DND-41 (cell line): Measurements from ENCODE around the gene TPO.

Experiments
- ATAC-seq: fragments of 200-7000 bp; cut with Tn5 transposase; 3 replicates; pipeline ENCODE4 v1.9.1; 2021; ENCODE audit warnings: low read depth; ENCODE audit not compliant: insufficient read depth
- DNase-seq: peaks from one replicate; pipeline ENCODE4 v3.0.0-alpha.2; 2020
- H2AFZ ChIP-seq: 2 replicates; pipeline ENCODE4 v1.6.0; 2012; ENCODE audit warnings: low read depth, low read length
- H3K27ac ChIP-seq: 2 replicates; pipeline ENCODE4 v1.5.1; 2012; ENCODE audit warnings: low read length, inconsistent platforms
- H3K27me3 ChIP-seq: fragments of 200-600 bp; sonication (generic); 2 replicates; pipeline ENCODE4 v1.6.0; 2012; ENCODE audit warnings: low read length, mild to moderate bottlenecking, inconsistent platforms; ENCODE audit not compliant: insufficient read depth, poor library complexity
- H3K36me3 ChIP-seq: 2 replicates; pipeline ENCODE4 v1.5.1; 2012; ENCODE audit warnings: low read length, inconsistent platforms; ENCODE audit not compliant: insufficient read depth
- H3K4me1 ChIP-seq: 2 replicates; pipeline ENCODE4 v1.5.1; 2012; ENCODE audit warnings: mild to moderate bottlenecking, low read length; ENCODE audit not compliant: insufficient read depth
- H3K4me2 ChIP-seq: 2 replicates; pipeline ENCODE4 v1.6.0; 2012; ENCODE audit warnings: mild to moderate bottlenecking, moderate library complexity, low read length, inconsistent platforms; ENCODE audit not compliant: insufficient read depth
- H3K4me3 ChIP-seq, 2 experiments: fragments of 200-600 bp in 1 of 2; shearing (Covaris generic) in 1 of 2; 2 replicates each; pipeline ENCODE4 v1.5.1; 2012 to 2016; ENCODE audit warnings: inconsistent platforms in 2 of 2, low read length in 2 of 2, mild to moderate bottlenecking in 2 of 2, low read depth in 1 of 2, moderate library complexity in 1 of 2
- H3K79me2 ChIP-seq: 2 replicates; pipeline ENCODE4 v1.6.0; 2012; ENCODE audit warnings: low read length, inconsistent platforms; ENCODE audit not compliant: insufficient read depth
- H3K9ac ChIP-seq: 2 replicates; pipeline ENCODE4 v1.6.0; 2012; ENCODE audit warnings: low read depth, mild to moderate bottlenecking, inconsistent platforms, low read length, moderate library complexity
- H3K9me3 ChIP-seq: 2 replicates; pipeline ENCODE4 v1.5.1; 2012; ENCODE audit warnings: low read length, moderate library complexity, mild to moderate bottlenecking, inconsistent platforms; ENCODE audit not compliant: insufficient read depth, severe bottlenecking
- H4K20me1 ChIP-seq: 2 replicates; pipeline ENCODE4 v1.6.0; 2012; ENCODE audit warnings: low read length; ENCODE audit not compliant: insufficient read depth
- EZH2 ChIP-seq: IDR thresholded peaks from 3 replicates; pipeline ENCODE4 v1.6.1; 2012; ENCODE audit warnings: borderline replicate concordance, low read depth, mild to moderate bottlenecking, moderate library complexity, low read length, inconsistent platforms; ENCODE audit not compliant: severe bottlenecking
- TF ChIP-seq, protein P1 (sequence below): IDR thresholded peaks from 2 replicates; pipeline ENCODE4 v1.5.1; 2012; ENCODE audit warnings: borderline replicate concordance, low read length, moderate library complexity, mild to moderate bottlenecking; ENCODE audit not compliant: poor library complexity, severe bottlenecking; ENCODE audit errors: extremely low read depth

TPO gene

DNA sequence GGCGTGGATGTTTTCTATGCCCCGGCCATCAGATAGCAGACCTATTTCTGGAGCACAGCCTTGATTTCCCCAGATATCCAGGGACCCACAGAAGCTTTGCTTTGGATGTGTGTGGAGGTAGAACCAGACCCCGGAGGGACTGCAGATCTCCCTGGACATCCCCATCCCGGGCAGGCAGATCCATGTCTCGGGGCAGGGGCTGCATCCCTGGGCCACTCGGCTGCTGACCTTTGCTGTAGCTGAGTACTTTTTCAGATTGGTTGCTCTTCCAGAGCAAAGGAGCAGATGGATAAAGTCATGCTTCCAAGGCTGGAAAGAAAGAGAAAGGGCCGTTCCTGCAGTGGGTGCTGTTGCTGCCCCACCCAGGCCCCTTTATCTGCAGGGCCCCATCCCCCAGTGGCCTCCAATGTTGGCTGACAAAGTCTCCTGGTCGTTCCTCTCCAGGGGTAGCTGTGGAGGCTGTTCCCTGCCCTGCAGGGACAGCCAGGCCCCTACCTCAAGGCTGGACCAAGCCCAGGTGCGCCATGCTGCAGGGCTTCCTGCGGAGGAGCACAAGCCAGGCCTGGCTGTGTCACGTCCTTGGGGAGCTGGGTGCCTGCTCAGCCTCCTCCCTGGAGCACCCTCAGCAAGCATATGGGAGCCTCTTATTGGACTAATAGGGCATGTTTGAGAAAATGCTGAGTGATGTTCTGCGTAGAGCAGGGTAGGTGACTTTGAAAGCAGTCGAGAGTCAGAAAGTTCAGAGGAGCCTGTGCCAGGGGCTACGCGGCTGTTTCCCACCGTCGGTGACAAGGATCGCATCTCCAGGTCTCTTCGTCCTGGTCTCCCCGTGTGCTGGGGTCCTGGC, 68.4 kb downstream of the TPO start:
- H3K4me3 ChIP-seq, result no peak overlapping the region
- H3K4me2 ChIP-seq, result no peak overlapping the region
- H2AFZ ChIP-seq, result no peak overlapping the region
- TF ChIP-seq EZH2, result no peak
- TF ChIP-seq, protein P1, sequence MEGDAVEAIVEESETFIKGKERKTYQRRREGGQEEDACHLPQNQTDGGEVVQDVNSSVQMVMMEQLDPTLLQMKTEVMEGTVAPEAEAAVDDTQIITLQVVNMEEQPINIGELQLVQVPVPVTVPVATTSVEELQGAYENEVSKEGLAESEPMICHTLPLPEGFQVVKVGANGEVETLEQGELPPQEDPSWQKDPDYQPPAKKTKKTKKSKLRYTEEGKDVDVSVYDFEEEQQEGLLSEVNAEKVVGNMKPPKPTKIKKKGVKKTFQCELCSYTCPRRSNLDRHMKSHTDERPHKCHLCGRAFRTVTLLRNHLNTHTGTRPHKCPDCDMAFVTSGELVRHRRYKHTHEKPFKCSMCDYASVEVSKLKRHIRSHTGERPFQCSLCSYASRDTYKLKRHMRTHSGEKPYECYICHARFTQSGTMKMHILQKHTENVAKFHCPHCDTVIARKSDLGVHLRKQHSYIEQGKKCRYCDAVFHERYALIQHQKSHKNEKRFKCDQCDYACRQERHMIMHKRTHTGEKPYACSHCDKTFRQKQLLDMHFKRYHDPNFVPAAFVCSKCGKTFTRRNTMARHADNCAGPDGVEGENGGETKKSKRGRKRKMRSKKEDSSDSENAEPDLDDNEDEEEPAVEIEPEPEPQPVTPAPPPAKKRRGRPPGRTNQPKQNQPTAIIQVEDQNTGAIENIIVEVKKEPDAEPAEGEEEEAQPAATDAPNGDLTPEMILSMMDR, result no peak
- H3K9ac ChIP-seq, result no peak overlapping the region
- no peaks in the 10 kb centered on the region for H3K9me3 ChIP-seq
- no peaks in the 10 kb centered on the region for H3K27me3 ChIP-seq
- ATAC-seq (no peak), DNase-seq (no peak)
- no peaks in the 10 kb centered on the region for H4K20me1 ChIP-seq
- H3K79me2 ChIP-seq, result no peaks in the 10 kb centered on the region
- H3K27ac ChIP-seq, result no peak overlapping the region
- no peaks in the 10 kb centered on the region for H3K36me3 ChIP-seq
- no peaks in the 10 kb centered on the region for H3K4me1 ChIP-seq

DNA sequence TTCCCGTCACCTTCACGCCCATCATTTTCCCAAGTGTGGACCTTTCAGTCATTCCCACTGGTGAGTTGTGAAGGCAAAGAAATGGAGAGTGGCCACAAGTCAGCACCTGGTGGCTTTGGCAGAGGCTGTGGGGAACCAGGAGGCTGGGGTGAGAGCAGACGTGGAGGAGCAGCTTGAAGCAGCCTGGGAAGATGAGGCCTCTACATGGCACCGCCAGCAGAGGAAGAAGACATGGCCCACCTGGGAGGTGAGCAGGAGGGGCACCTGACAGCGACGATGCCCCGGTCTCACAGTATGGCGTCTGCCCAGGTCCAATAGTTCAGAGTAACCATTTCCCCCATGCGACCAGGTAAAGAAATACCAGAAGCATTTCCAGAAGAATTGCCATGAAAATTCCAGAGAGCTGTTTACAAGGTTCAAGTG, 69.0 kb downstream of the TPO start:
- ATAC-seq (no peak), DNase-seq (no peak)
- no peak overlapping the region for H2AFZ ChIP-seq
- no peaks in the 10 kb centered on the region for H3K79me2 ChIP-seq
- no peaks in the 10 kb centered on the region for H3K36me3 ChIP-seq
- no peak overlapping the region for H3K27ac ChIP-seq
- H3K4me1 ChIP-seq, result no peaks in the 10 kb centered on the region
- no peaks in the 10 kb centered on the region for H3K9me3 ChIP-seq
- no peak overlapping the region for H3K4me3 ChIP-seq
- H3K4me2 ChIP-seq, result no peak overlapping the region
- no peak overlapping the region for H3K9ac ChIP-seq
- no peaks in the 10 kb centered on the region for H4K20me1 ChIP-seq
- no peak for TF ChIP-seq EZH2
- H3K27me3 ChIP-seq, result no peaks in the 10 kb centered on the region

DNA sequence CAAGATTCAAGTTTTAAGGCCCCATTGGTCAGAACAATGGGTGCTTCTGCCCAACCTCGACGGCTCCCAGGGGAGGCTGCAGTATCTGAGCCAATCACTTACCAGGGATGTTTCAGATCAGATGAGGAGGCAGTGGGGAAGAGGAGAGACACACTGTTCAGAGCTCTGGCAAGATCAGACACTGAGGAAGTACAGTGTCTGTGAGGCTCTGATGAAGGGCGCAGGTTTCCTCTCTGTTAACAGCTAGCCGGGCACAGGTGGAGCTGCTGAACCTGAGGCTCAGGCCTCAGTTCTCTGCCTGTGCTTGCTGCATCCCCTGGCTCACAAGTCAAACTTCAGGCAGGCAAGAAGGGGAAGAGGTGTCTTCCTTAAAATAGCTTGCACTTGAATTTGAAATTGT, 69.7 kb downstream of the TPO start:
- no peaks in the 10 kb centered on the region for H3K36me3 ChIP-seq
- ATAC-seq, result no peak
- no peaks in the 10 kb centered on the region for H3K9me3 ChIP-seq
- TF ChIP-seq, protein P1, result no peak
- TF ChIP-seq EZH2, result no peak
- no peaks in the 10 kb centered on the region for H3K79me2 ChIP-seq
- DNase-seq, result no peak
- H3K4me3 ChIP-seq, result no peak overlapping the region
- H4K20me1 ChIP-seq, result no peaks in the 10 kb centered on the region
- no peaks in the 10 kb centered on the region for H3K27me3 ChIP-seq
- H3K9ac ChIP-seq, result no peak overlapping the region
- no peaks in the 10 kb centered on the region for H3K4me1 ChIP-seq
- no peak overlapping the region for H2AFZ ChIP-seq
- no peak overlapping the region for H3K27ac ChIP-seq
- H3K4me2 ChIP-seq, result no peak overlapping the region

DNA sequence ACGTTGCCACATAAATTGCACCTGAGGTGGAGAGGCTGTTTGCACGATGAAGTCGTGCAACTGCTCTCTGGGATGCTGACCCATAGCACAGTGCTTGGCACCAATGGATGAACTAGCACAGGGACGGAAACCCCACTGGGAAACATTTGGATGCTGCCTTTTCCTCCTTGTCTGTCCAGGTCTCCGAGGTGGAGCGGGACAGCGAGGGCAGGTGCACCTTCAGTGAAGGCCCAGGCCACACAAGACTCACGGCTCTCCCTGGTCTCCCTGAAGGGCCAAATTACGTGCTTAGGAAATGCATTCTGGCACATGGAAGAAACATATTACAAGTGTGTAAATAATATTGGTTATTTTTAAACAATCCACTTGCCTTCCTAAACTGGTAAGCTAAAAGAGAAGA, 70.3 kb downstream of the TPO start:
- no peak overlapping the region for H3K27ac ChIP-seq
- H3K4me2 ChIP-seq, result no peak overlapping the region
- H4K20me1 ChIP-seq, result no peaks in the 10 kb centered on the region
- no peaks in the 10 kb centered on the region for H3K4me1 ChIP-seq
- no peaks in the 10 kb centered on the region for H3K36me3 ChIP-seq
- TF ChIP-seq, protein P1, result no peak
- TF ChIP-seq EZH2, result no peak
- H2AFZ ChIP-seq, result no peak overlapping the region
- no peak for DNase-seq
- no peaks in the 10 kb centered on the region for H3K79me2 ChIP-seq
- H3K9ac ChIP-seq, result no peak overlapping the region
- H3K27me3 ChIP-seq, result no peaks in the 10 kb centered on the region
- H3K9me3 ChIP-seq, result no peaks in the 10 kb centered on the region
- no peak for ATAC-seq
- H3K4me3 ChIP-seq, result no peak overlapping the region
